ENCODE measurements around the gene KCNIP4.

The KCNIP4 gene

GRCh38 chr4:21688596-21689265, 259.8 kb downstream of the KCNIP4 start:
- no peak overlapping the region for H3K27ac ChIP-seq
- no peaks in the 10 kb centered on the region for H3K27me3 ChIP-seq (ENCODE audit: insufficient read depth, low read depth)
- H3K9ac ChIP-seq, result no peak overlapping the region
- no peaks in the 10 kb centered on the region for H4K20me1 ChIP-seq (ENCODE audit: insufficient read depth)
- no peak overlapping the region for H3K4me3 ChIP-seq (IDR thresholded peaks at IDR 0.05; ENCODE audit: insufficient read depth, low read depth, low read length)
- no peak overlapping the region for H2AFZ ChIP-seq (ENCODE audit: low read depth)
- H3K4me2 ChIP-seq, result no peak overlapping the region
- TF ChIP-seq CTCF (conservative IDR thresholded peaks at IDR 0.05; ENCODE audit: low read depth, low read length), result no peak
- no peaks in the 10 kb centered on the region for H3K36me3 ChIP-seq (ENCODE audit: insufficient read depth)
- no peaks in the 10 kb centered on the region for H3K79me2 ChIP-seq (ENCODE audit: insufficient read depth, low read depth)
- H3K4me1 ChIP-seq (ENCODE audit: low read depth, poor library complexity, severe bottlenecking), result no peaks in the 10 kb centered on the region

GRCh38 chr4:21685911-21686310, 262.7 kb downstream of the KCNIP4 start:
- H3K9ac ChIP-seq, result no peak overlapping the region
- H3K36me3 ChIP-seq (ENCODE audit: insufficient read depth), result no peaks in the 10 kb centered on the region
- no peak overlapping the region for H3K4me2 ChIP-seq
- no peaks in the 10 kb centered on the region for H3K27me3 ChIP-seq (ENCODE audit: insufficient read depth, low read depth)
- no peak overlapping the region for H2AFZ ChIP-seq (ENCODE audit: low read depth)
- no peaks in the 10 kb centered on the region for H3K4me1 ChIP-seq (ENCODE audit: low read depth, poor library complexity, severe bottlenecking)
- no peak for TF ChIP-seq CTCF (conservative IDR thresholded peaks at IDR 0.05; ENCODE audit: low read depth, low read length)
- no peaks in the 10 kb centered on the region for H4K20me1 ChIP-seq (ENCODE audit: insufficient read depth)
- H3K4me3 ChIP-seq (IDR thresholded peaks at IDR 0.05; ENCODE audit: insufficient read depth, low read depth, low read length), result no peak overlapping the region
- no peaks in the 10 kb centered on the region for H3K79me2 ChIP-seq (ENCODE audit: insufficient read depth, low read depth)
- H3K27ac ChIP-seq, result no peak overlapping the region

- H3K79me2 ChIP-seq (ENCODE audit: insufficient read depth, low read depth), result no peaks in the 10 kb centered on the region
- no peak overlapping the region for H2AFZ ChIP-seq (ENCODE audit: low read depth)
- no peak overlapping the region for H3K9ac ChIP-seq
- no peaks in the 10 kb centered on the region for H3K36me3 ChIP-seq (ENCODE audit: insufficient read depth)
- H3K27me3 ChIP-seq (ENCODE audit: insufficient read depth, low read depth), result no peaks in the 10 kb centered on the region
- no peak for TF ChIP-seq CTCF (conservative IDR thresholded peaks at IDR 0.05; ENCODE audit: low read depth, low read length)
- no peak overlapping the region for H3K4me3 ChIP-seq (IDR thresholded peaks at IDR 0.05; ENCODE audit: insufficient read depth, low read depth, low read length)
- no peaks in the 10 kb centered on the region for H3K4me1 ChIP-seq (ENCODE audit: low read depth, poor library complexity, severe bottlenecking)
- no peak overlapping the region for H3K4me2 ChIP-seq
- H3K27ac ChIP-seq, result no peak overlapping the region
- H4K20me1 ChIP-seq (ENCODE audit: insufficient read depth), result no peaks in the 10 kb centered on the region
Measured at GRCh38 chr4:21680326-21680898, 268.2 kb downstream of the KCNIP4 start.

GRCh38 chr4:21678711-21679110, 269.9 kb downstream of the KCNIP4 start:
- no peaks in the 10 kb centered on the region for H3K27me3 ChIP-seq (ENCODE audit: insufficient read depth, low read depth)
- H3K4me2 ChIP-seq, result no peak overlapping the region
- H3K4me3 ChIP-seq (IDR thresholded peaks at IDR 0.05; ENCODE audit: insufficient read depth, low read depth, low read length), result no peak overlapping the region
- TF ChIP-seq CTCF (conservative IDR thresholded peaks at IDR 0.05; ENCODE audit: low read depth, low read length), result no peak
- no peaks in the 10 kb centered on the region for H4K20me1 ChIP-seq (ENCODE audit: insufficient read depth)
- H3K27ac ChIP-seq, result no peak overlapping the region
- H3K4me1 ChIP-seq (ENCODE audit: low read depth, poor library complexity, severe bottlenecking), result no peaks in the 10 kb centered on the region
- no peaks in the 10 kb centered on the region for H3K79me2 ChIP-seq (ENCODE audit: insufficient read depth, low read depth)
- no peak overlapping the region for H2AFZ ChIP-seq (ENCODE audit: low read depth)
- no peak overlapping the region for H3K9ac ChIP-seq
- no peaks in the 10 kb centered on the region for H3K36me3 ChIP-seq (ENCODE audit: insufficient read depth)

All from KMS-11 (cell line).